MM.1S (cell line): ENCODE measurements around the gene YWHAE.

ENCODE experiments used
- DNase-seq: peaks from one replicate; pipeline ENCODE4 v3.0.0-alpha.2; 2015
- H2AFZ ChIP-seq: fragments of 300-600 bp; sonication (generic); 2 replicates; pipeline ENCODE4 v1.6.0; 2016; ENCODE audit warnings: antibody characterized with exemption, low read length
- H3F3A ChIP-seq: fragments of 300-600 bp; sonication (generic); 2 replicates; pipeline ENCODE4 v1.6.1; 2016; ENCODE audit warnings: mild to moderate bottlenecking, antibody characterized with exemption, low read length, moderate library complexity, mixed read lengths; ENCODE audit not compliant: insufficient read depth
- H3K27ac ChIP-seq: fragments of 300-600 bp; sonication (generic); 2 replicates; pipeline ENCODE4 v1.5.1; 2016; ENCODE audit warnings: mild to moderate bottlenecking, low read length
- H3K27me3 ChIP-seq: fragments of 300-600 bp; sonication (generic); replicated peaks from 2 replicates; pipeline ENCODE4 v1.6.0; 2016; ENCODE audit warnings: low read length; ENCODE audit not compliant: insufficient read depth
- H3K36me3 ChIP-seq: fragments of 300-600 bp; sonication (generic); replicated peaks from 2 replicates; pipeline ENCODE4 v1.6.1; 2016; ENCODE audit warnings: mild to moderate bottlenecking, low read length, mixed read lengths; ENCODE audit not compliant: insufficient read depth
- H3K4me1 ChIP-seq: fragments of 300-600 bp; sonication (generic); 2 replicates; pipeline ENCODE4 v1.6.1; 2016; ENCODE audit warnings: low read length, mixed read lengths
- H3K4me2 ChIP-seq: fragments of 300-600 bp; sonication (generic); 2 replicates; pipeline ENCODE4 v1.6.0; 2016; ENCODE audit warnings: low read depth, low read length
- H3K4me3 ChIP-seq: fragments of 300-600 bp; sonication (generic); 2 replicates; pipeline ENCODE4 v1.5.1; 2016; ENCODE audit warnings: low read length, mixed read lengths
- H3K79me2 ChIP-seq: fragments of 300-600 bp; sonication (generic); 2 replicates; pipeline ENCODE4 v1.6.1; 2016; ENCODE audit warnings: mixed run types, low read length, mixed read lengths
- H3K9ac ChIP-seq: fragments of 300-600 bp; sonication (generic); 2 replicates; pipeline ENCODE4 v1.6.1; 2016; ENCODE audit warnings: low read length, mixed read lengths
- H3K9me2 ChIP-seq: fragments of 300-600 bp; sonication (generic); replicated peaks from 2 replicates; pipeline ENCODE4 v1.6.1; 2016; ENCODE audit warnings: mild to moderate bottlenecking, low read length, mixed read lengths; ENCODE audit not compliant: insufficient read depth
- H3K9me3 ChIP-seq: fragments of 300-600 bp; sonication (generic); replicated peaks from 2 replicates; pipeline ENCODE4 v1.6.1; 2016; ENCODE audit warnings: mild to moderate bottlenecking, low read length, mixed read lengths; ENCODE audit not compliant: insufficient read depth
- H4K20me1 ChIP-seq: fragments of 300-600 bp; sonication (generic); 2 replicates; pipeline ENCODE4 v1.6.1; 2016; ENCODE audit warnings: mild to moderate bottlenecking, low read length, moderate library complexity, mixed read lengths; ENCODE audit not compliant: insufficient read depth
- EZH2 ChIP-seq: fragments of 300-600 bp; sonication (generic); optimal IDR thresholded peaks from 2 replicates; pipeline ENCODE3; 2017; ENCODE audit warnings: low read depth, mild to moderate bottlenecking, antibody characterized with exemption, low read length, mixed read lengths
- EZH2phosphoT487 ChIP-seq: fragments of 300-600 bp; sonication (generic); IDR thresholded peaks from 2 replicates; pipeline ENCODE4 v1.6.1; 2018; ENCODE audit warnings: antibody characterized with exemption, low read length
- TF ChIP-seq, protein P1 (sequence below): fragments of 300-600 bp; sonication (generic); IDR thresholded peaks from 2 replicates; pipeline ENCODE4 v1.5.1; 2016; ENCODE audit warnings: antibody characterized with exemption, low read length, mixed read lengths

YWHAE gene

GRCh38 chr17:1399679-1400512, at the start of gene YWHAE:
YWHAE (minus strand) TSS chr17:1400222; CDS start chr17:1400110, 112 bp downstream.
- peaks cover 36% of the 10 kb centered on the region for H4K20me1 ChIP-seq
- no peaks in the 10 kb centered on the region for H3K9me3 ChIP-seq
- H3F3A ChIP-seq, result peaks cover 8% of the 10 kb centered on the region; the same call in 1 of the 2 replicates
- TF ChIP-seq EZH2 (no peak), EZH2phosphoT487 (no peak)
- TF ChIP-seq, protein P1, sequence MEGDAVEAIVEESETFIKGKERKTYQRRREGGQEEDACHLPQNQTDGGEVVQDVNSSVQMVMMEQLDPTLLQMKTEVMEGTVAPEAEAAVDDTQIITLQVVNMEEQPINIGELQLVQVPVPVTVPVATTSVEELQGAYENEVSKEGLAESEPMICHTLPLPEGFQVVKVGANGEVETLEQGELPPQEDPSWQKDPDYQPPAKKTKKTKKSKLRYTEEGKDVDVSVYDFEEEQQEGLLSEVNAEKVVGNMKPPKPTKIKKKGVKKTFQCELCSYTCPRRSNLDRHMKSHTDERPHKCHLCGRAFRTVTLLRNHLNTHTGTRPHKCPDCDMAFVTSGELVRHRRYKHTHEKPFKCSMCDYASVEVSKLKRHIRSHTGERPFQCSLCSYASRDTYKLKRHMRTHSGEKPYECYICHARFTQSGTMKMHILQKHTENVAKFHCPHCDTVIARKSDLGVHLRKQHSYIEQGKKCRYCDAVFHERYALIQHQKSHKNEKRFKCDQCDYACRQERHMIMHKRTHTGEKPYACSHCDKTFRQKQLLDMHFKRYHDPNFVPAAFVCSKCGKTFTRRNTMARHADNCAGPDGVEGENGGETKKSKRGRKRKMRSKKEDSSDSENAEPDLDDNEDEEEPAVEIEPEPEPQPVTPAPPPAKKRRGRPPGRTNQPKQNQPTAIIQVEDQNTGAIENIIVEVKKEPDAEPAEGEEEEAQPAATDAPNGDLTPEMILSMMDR, result no peak
- DNase-seq, result peak; percentile 98
- H3K9ac ChIP-seq, result peak within 1 kb of the TSS; percentile 92
- H3K27ac ChIP-seq, result peak within 1 kb of the TSS; percentile 76
- peak within 1 kb of the TSS; percentile 74 for H3K4me2 ChIP-seq
- H3K79me2 ChIP-seq, result peaks cover 51% of the 10 kb centered on the region
- H2AFZ ChIP-seq, result peak within 1 kb of the TSS; percentile 57
- H3K4me3 ChIP-seq, result peak within 1 kb of the TSS; percentile 82
- H3K4me1 ChIP-seq, result peaks cover 13% of the 10 kb centered on the region
- H3K9me2 ChIP-seq, result no peaks in the 10 kb centered on the region
- H3K27me3 ChIP-seq, result no peaks in the 10 kb centered on the region
- no peaks in the 10 kb centered on the region; the same call in 1 of the 2 replicates for H3K36me3 ChIP-seq

DNA sequence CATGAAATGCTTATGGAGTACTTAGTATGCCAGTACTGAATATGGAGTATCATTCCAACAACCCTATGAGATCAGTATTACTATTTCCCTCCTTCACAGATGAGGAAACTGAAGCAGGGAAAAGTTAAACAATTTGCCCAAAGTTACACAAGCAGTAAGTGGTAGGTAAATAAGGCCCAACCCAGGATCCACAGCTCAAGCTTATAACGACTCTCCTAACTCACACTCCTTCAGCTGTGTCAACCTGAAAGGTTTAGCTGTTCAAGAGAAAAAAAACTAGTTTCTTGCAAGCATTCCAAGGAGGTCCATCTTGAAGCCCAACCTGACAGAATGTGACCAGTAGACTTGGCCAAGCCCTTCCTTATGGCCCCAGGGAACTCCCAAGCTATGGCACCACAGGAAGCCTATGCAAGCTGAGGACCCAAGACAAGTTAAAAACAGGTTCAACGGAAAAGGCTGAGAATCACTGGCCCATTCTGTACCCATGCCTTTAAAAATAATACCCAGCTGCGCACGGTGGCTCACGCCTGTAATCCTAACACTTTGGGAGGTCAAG, 49.5 kb upstream of the YWHAE start:
- no peak overlapping the region for H3K9ac ChIP-seq
- peaks cover 98% of the 10 kb centered on the region for H3K79me2 ChIP-seq
- no peaks in the 10 kb centered on the region for H3K27me3 ChIP-seq
- no peak for DNase-seq
- H2AFZ ChIP-seq, result no peak overlapping the region
- peaks cover 14% of the 10 kb centered on the region for H4K20me1 ChIP-seq
- H3F3A ChIP-seq, result no peaks in the 10 kb centered on the region
- no peaks in the 10 kb centered on the region for H3K9me3 ChIP-seq
- TF ChIP-seq EZH2phosphoT487, result no peak
- no peak for TF ChIP-seq EZH2
- TF ChIP-seq, protein P1, result no peak
- H3K4me1 ChIP-seq, result peaks cover 2% of the 10 kb centered on the region; the same call in 1 of the 2 replicates
- no peaks in the 10 kb centered on the region for H3K36me3 ChIP-seq
- no peaks in the 10 kb centered on the region for H3K9me2 ChIP-seq
- no peak overlapping the region for H3K4me2 ChIP-seq
- H3K4me3 ChIP-seq, result no peak overlapping the region
- no peak overlapping the region for H3K27ac ChIP-seq

GRCh38 chr17:1447052-1447451, 47.0 kb upstream of the YWHAE start:
- Histone ChIP-seq H3K9me3 (no peaks in the 10 kb centered on the region), H3F3A (no peaks in the 10 kb centered on the region), H3K9ac (no peak overlapping the region), H3K36me3 (no peaks in the 10 kb centered on the region), H3K27ac (no peak overlapping the region), H3K4me3 (no peak overlapping the region), H2AFZ (no peak overlapping the region), H3K4me2 (no peak overlapping the region), H4K20me1 (peaks cover 14% of the 10 kb centered on the region), H3K27me3 (no peaks in the 10 kb centered on the region), H3K4me1 (no peaks in the 10 kb centered on the region), H3K79me2 (peaks cover 94% of the 10 kb centered on the region), H3K9me2 (no peaks in the 10 kb centered on the region)
- no peak for TF ChIP-seq EZH2
- no peak for TF ChIP-seq EZH2phosphoT487
- TF ChIP-seq, protein P1, result no peak
- DNase-seq, result no peak
